ENCODE data around the gene ADRM1. TPM values are rescaled to one million over a fixed set of nuclear protein-coding genes. Genes with fewer than 3 reads are reported as not detected.

Gene ADRM1
- total and polyA plus RNA-seq, 2 donors from 2014 or later = 64.4 to 79.4 TPM

GRCh38 chr20:62286493-62287064 lies 16.2 kb upstream of the ADRM1 start:
- Histone ChIP-seq H3K27ac (ENCODE audit: low read depth in 2 of 2, low read length in 2 of 2) (no peak overlapping the region), H3K4me3 (ENCODE audit: low read length in 3 of 3) (no peak overlapping the region), H3K4me1 (ENCODE audit: control insufficient read depth in 2 of 3, insufficient read depth in 2 of 3, low read depth in 1 of 3, low read length in 3 of 3) (no peaks in the 10 kb centered on the region), H3K9me3 (ENCODE audit: control insufficient read depth in 2 of 3, insufficient read depth in 1 of 3, low read length in 3 of 3) (no peaks in the 10 kb centered on the region), H3K36me3 (ENCODE audit: control insufficient read depth in 2 of 3, insufficient read depth in 3 of 3, low read length in 3 of 3) (peaks cover 0 to 35% (median 15%) of the 10 kb centered on the region in 3 donors), H3K27me3 (ENCODE audit: control insufficient read depth, insufficient read depth, low read length) (no peaks in the 10 kb centered on the region), H3K9ac (ENCODE audit: low read length in 3 of 3) (no peak overlapping the region)
- DNase-seq (no peak), FAIRE-seq (no peak)
- TF ChIP-seq CTCF (IDR thresholded peaks at IDR 0.05; ENCODE audit: borderline replicate concordance, extremely low read depth, insufficient read depth) = no peak
- intact Hi-C loops (cut with DNase I) = no loop called here

GRCh38 chr20:62287129-62287528 lies 15.7 kb upstream of the ADRM1 start:
- H3K27ac ChIP-seq (ENCODE audit: low read depth in 2 of 2, low read length in 2 of 2) = no peak overlapping the region
- H3K4me1 ChIP-seq (ENCODE audit: control insufficient read depth in 2 of 3, insufficient read depth in 2 of 3, low read depth in 1 of 3, low read length in 3 of 3) = no peaks in the 10 kb centered on the region
- DNase-seq (no peak), FAIRE-seq (no peak)
- peaks cover 0 to 34% (median 13%) of the 10 kb centered on the region in 3 donors for H3K36me3 ChIP-seq (ENCODE audit: control insufficient read depth in 2 of 3, insufficient read depth in 3 of 3, low read length in 3 of 3)
- H3K27me3 ChIP-seq (ENCODE audit: control insufficient read depth, insufficient read depth, low read length) = no peaks in the 10 kb centered on the region
- no peak for TF ChIP-seq CTCF (IDR thresholded peaks at IDR 0.05; ENCODE audit: borderline replicate concordance, extremely low read depth, insufficient read depth)
- intact Hi-C loops (cut with DNase I) = no loop called here
- no peak overlapping the region for H3K9ac ChIP-seq (ENCODE audit: low read length in 3 of 3)
- H3K9me3 ChIP-seq (ENCODE audit: control insufficient read depth in 2 of 3, insufficient read depth in 1 of 3, low read length in 3 of 3) = no peaks in the 10 kb centered on the region
- no peak overlapping the region for H3K4me3 ChIP-seq (ENCODE audit: low read length in 3 of 3)

- intact Hi-C loops (cut with DNase I) = no loop called here
- peak in 1 of 5 donors; percentile 61 for DNase-seq
These were observed 14.8 kb upstream of the ADRM1 start for GRCh38 chr20:62287759-62288534.

More at GRCh38 chr20:62287759-62288534, 14.8 kb upstream of the ADRM1 start:
- TF ChIP-seq CTCF (IDR thresholded peaks at IDR 0.05; ENCODE audit: borderline replicate concordance, extremely low read depth, insufficient read depth) = no peak
- no peak overlapping the region for H3K4me3 ChIP-seq (ENCODE audit: low read length in 3 of 3)
- H3K27ac ChIP-seq (ENCODE audit: low read depth in 2 of 2, low read length in 2 of 2) = no peak overlapping the region
- H3K36me3 ChIP-seq (ENCODE audit: control insufficient read depth in 2 of 3, insufficient read depth in 3 of 3, low read length in 3 of 3) = peaks cover 0 to 30% (median 13%) of the 10 kb centered on the region in 3 donors
- no peak for FAIRE-seq
- H3K27me3 ChIP-seq (ENCODE audit: control insufficient read depth, insufficient read depth, low read length) = no peaks in the 10 kb centered on the region
- H3K9me3 ChIP-seq (ENCODE audit: control insufficient read depth in 2 of 3, insufficient read depth in 1 of 3, low read length in 3 of 3) = no peaks in the 10 kb centered on the region
- H3K4me1 ChIP-seq (ENCODE audit: control insufficient read depth in 2 of 3, insufficient read depth in 2 of 3, low read depth in 1 of 3, low read length in 3 of 3) = no peaks in the 10 kb centered on the region
- no peak overlapping the region for H3K9ac ChIP-seq (ENCODE audit: low read length in 3 of 3)

All from kidney (tissue), 14 donors.